Measurements from ENCODE around the gene STAG3. TPM values are rescaled to one million over a fixed set of nuclear protein-coding genes. Genes with fewer than 3 reads are reported as not detected.
A peak's percentile ranks its signal among the peaks of the same experiment; 100 is the strongest.
"Not testable (repeated sequence)": the region's sequence is repeated elsewhere in the genome, so short reads cannot be mapped to it uniquely, and the experiment has no call there.

Gene STAG3, protein sequence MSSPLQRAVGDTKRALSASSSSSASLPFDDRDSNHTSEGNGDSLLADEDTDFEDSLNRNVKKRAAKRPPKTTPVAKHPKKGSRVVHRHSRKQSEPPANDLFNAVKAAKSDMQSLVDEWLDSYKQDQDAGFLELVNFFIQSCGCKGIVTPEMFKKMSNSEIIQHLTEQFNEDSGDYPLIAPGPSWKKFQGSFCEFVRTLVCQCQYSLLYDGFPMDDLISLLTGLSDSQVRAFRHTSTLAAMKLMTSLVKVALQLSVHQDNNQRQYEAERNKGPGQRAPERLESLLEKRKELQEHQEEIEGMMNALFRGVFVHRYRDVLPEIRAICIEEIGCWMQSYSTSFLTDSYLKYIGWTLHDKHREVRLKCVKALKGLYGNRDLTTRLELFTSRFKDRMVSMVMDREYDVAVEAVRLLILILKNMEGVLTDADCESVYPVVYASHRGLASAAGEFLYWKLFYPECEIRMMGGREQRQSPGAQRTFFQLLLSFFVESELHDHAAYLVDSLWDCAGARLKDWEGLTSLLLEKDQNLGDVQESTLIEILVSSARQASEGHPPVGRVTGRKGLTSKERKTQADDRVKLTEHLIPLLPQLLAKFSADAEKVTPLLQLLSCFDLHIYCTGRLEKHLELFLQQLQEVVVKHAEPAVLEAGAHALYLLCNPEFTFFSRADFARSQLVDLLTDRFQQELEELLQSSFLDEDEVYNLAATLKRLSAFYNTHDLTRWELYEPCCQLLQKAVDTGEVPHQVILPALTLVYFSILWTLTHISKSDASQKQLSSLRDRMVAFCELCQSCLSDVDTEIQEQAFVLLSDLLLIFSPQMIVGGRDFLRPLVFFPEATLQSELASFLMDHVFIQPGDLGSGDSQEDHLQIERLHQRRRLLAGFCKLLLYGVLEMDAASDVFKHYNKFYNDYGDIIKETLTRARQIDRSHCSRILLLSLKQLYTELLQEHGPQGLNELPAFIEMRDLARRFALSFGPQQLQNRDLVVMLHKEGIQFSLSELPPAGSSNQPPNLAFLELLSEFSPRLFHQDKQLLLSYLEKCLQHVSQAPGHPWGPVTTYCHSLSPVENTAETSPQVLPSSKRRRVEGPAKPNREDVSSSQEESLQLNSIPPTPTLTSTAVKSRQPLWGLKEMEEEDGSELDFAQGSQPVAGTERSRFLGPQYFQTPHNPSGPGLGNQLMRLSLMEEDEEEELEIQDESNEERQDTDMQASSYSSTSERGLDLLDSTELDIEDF
- 100 to 1,000 TPM in 5 of 6 donors, 10 to 100 TPM in 1; 97.1 to 221 (median 129) TPM for polyA plus RNA-seq (ENCODE audit: low read depth in 6 of 6)

GRCh38 chr7:100177045-100178001, at the start of gene STAG3, which contains the start of gene GPC2:
Gene STAG3, plus strand, starts transcription at chr7:100177918. Its CDS starts 2,639 bp downstream, at chr7:100180557.
Gene GPC2, minus strand, starts transcription at chr7:100177381. Its CDS starts 182 bp downstream, at chr7:100177199.
- Mint-ChIP-seq H3K4me3 (peak within 1 kb of the TSS; percentile 73 to 94 (median 87)), H3K27ac (peak within 1 kb of the TSS; percentile 24 to 90 (median 43)), H3K36me3 (no peaks in the 10 kb centered on the region), H3K9me3 (peaks cover 0 to 1% (median 0%) of the 10 kb centered on the region in 7 donors), H3K4me1 (peaks cover 22 to 41% (median 30%) of the 10 kb centered on the region in 3 donors), H3K27me3 (no peaks in the 10 kb centered on the region)
- ATAC-seq (ENCODE audit: low read depth in 2 of 2) (peak; percentile 88), DNase-seq (peak; percentile 97)

DNA sequence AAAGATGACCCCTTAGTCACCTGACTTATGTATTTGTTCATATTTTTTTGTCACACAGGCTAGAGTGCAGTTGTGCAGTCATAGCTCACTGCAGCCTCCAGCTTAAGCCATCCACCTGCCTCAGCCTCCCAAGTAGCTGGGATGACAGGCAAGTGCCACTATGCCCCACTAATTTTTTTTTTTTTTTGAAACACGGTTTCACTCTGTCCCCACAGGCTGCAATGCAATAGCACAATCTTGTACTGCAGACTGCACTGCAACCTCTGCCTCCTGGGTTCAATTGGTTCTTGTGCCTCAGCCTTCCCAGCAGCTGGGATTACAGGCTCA, 49.1 kb upstream of the STAG3 start:
- peak overlapping the region; percentile 63 to 100 (median 88) for H3K4me3 Mint-ChIP-seq
- DNase-seq = no peak
- H3K27ac Mint-ChIP-seq = peak overlapping the region in 2 of 6 donors; percentile 36 to 74
- H3K36me3 Mint-ChIP-seq = no peaks in the 10 kb centered on the region
- no peak for ATAC-seq (ENCODE audit: low read depth in 2 of 2)
- H3K27me3 Mint-ChIP-seq = no peaks in the 10 kb centered on the region
- H3K4me1 Mint-ChIP-seq = peaks cover 20 to 59% (median 55%) of the 10 kb centered on the region in 3 donors
- H3K9me3 Mint-ChIP-seq = no peaks in the 10 kb centered on the region

- H3K4me3 Mint-ChIP-seq = peak overlapping the region in 1 of 8 donors; percentile 100
These were observed 47.5 kb upstream of the STAG3 start for GRCh38 chr7:100130220-100130607.

GRCh38 chr7:100130608-100131453, 46.9 kb upstream of the STAG3 start:
- Mint-ChIP-seq H3K9me3 (no peaks in the 10 kb centered on the region), H3K4me1 (peaks cover 15 to 38% (median 38%) of the 10 kb centered on the region in 3 donors), H3K27ac (peak overlapping the region in 1 of 6 donors; percentile 84), H3K27me3 (no peaks in the 10 kb centered on the region), H3K36me3 (no peaks in the 10 kb centered on the region), H3K4me3 (peak overlapping the region in 2 of 8 donors; percentile 48 to 73)
- DNase-seq (peak; percentile 77), ATAC-seq (ENCODE audit: low read depth in 2 of 2) (no peak)

More at GRCh38 chr7:100130220-100130607, 47.5 kb upstream of the STAG3 start:
- not testable (repeated sequence) for H3K27me3 Mint-ChIP-seq; H3K36me3 Mint-ChIP-seq; H3K27ac Mint-ChIP-seq; H3K9me3 Mint-ChIP-seq; DNase-seq; ATAC-seq (ENCODE audit: low read depth in 2 of 2)
- peaks cover 15 to 44% (median 44%) of the 10 kb centered on the region in 3 donors for H3K4me1 Mint-ChIP-seq

- Mint-ChIP-seq H3K4me3 (peak overlapping the region in 1 of 8 donors; percentile 51), H3K27ac (peak overlapping the region in 3 of 6 donors; percentile 67 to 84 (median 81)), H3K4me1 (peaks cover 15 to 25% (median 25%) of the 10 kb centered on the region in 3 donors), H3K36me3 (no peaks in the 10 kb centered on the region), H3K27me3 (no peaks in the 10 kb centered on the region), H3K9me3 (no peaks in the 10 kb centered on the region)
- ATAC-seq (ENCODE audit: low read depth in 2 of 2) (no peak), DNase-seq (no peak)
These were observed 45.6 kb upstream of the STAG3 start for GRCh38 chr7:100132126-100132525.

DNA sequence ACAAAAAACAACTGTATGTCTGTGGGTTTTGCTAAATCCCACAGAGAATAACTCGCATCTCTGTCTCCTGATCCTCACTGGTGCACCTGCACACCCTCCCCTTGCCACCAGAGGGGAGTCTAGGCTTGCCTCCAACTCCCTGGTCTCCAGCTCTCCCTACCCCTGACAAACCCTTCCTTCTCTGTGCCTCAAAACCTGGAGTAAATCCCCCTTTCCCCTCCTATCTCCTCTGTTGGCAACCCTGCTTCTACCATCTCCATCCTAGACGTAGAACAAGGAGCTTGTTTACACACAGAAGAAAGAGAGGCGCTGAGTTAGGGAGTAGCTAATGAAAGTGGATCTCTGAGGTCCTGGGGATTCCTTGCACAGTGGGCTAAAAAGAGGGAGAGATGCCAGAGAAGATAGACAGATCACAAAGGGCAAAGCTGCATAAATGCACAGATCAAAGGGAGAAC, 45.0 kb upstream of the STAG3 start:
- Mint-ChIP-seq H3K9me3 (no peaks in the 10 kb centered on the region), H3K27ac (peak overlapping the region in 4 of 6 donors; percentile 9 to 93 (median 76)), H3K4me3 (peak overlapping the region in 3 of 8 donors; percentile 25 to 51 (median 37)), H3K36me3 (no peaks in the 10 kb centered on the region), H3K4me1 (peaks cover 15 to 30% (median 28%) of the 10 kb centered on the region in 3 donors), H3K27me3 (no peaks in the 10 kb centered on the region)
- ATAC-seq (ENCODE audit: low read depth in 2 of 2) (peak; percentile 79 to 81), DNase-seq (peak; percentile 63)

- Mint-ChIP-seq H3K27me3 (no peaks in the 10 kb centered on the region), H3K4me3 (peak overlapping the region; percentile 7 to 82 (median 54)), H3K4me1 (peaks cover 3 to 30% (median 18%) of the 10 kb centered on the region in 3 donors), H3K36me3 (no peaks in the 10 kb centered on the region), H3K9me3 (no peaks in the 10 kb centered on the region), H3K27ac (peak overlapping the region in 4 of 6 donors; percentile 70 to 96 (median 85))
- ATAC-seq (ENCODE audit: low read depth in 2 of 2) (peak; percentile 77 to 81), DNase-seq (no peak)
These were observed 39.6 kb upstream of the STAG3 start for GRCh38 chr7:100137851-100138760.

- Mint-ChIP-seq H3K9me3 (no peaks in the 10 kb centered on the region), H3K36me3 (no peaks in the 10 kb centered on the region), H3K4me1 (peaks cover 3 to 30% (median 18%) of the 10 kb centered on the region in 3 donors), H3K4me3 (no peak overlapping the region), H3K27me3 (no peaks in the 10 kb centered on the region), H3K27ac (peak overlapping the region in 1 of 6 donors; percentile 58)
- DNase-seq = no peak
- no peak for ATAC-seq (ENCODE audit: low read depth in 2 of 2)
These were observed 36.2 kb upstream of the STAG3 start for GRCh38 chr7:100141555-100141949.

- no peak overlapping the region for H3K27ac Mint-ChIP-seq
- H3K9me3 Mint-ChIP-seq = no peaks in the 10 kb centered on the region
- no peak overlapping the region for H3K4me3 Mint-ChIP-seq
- H3K4me1 Mint-ChIP-seq = peaks cover 3 to 27% (median 17%) of the 10 kb centered on the region in 3 donors
- DNase-seq (no peak), ATAC-seq (ENCODE audit: low read depth in 2 of 2) (no peak)
- no peaks in the 10 kb centered on the region for H3K27me3 Mint-ChIP-seq
- no peaks in the 10 kb centered on the region for H3K36me3 Mint-ChIP-seq
These were observed 35.3 kb upstream of the STAG3 start for GRCh38 chr7:100142461-100142860.

DNA sequence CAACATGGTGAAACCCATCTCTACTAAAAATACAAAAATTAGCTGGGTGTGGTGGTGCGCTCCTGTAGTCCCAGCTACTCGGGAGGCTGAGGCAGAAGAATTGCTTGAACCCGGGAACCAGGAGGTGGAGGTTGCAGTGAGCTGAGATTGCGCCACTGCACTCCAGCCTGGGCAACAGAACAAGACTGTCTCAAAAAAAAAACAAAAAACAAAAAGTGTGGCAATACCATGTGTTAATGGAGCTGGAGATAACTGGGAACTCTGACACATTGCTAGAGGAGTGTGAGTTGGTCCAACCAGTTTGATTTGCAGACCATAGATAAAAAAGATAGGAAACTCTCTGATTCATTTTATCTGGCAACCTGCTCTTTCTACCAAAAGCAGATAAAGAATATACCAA, 31.4 kb upstream of the STAG3 start:
- Mint-ChIP-seq H3K4me3 (peak overlapping the region in 1 of 8 donors; percentile 14), H3K4me1 (peaks cover 18 to 33% (median 23%) of the 10 kb centered on the region in 3 donors)
- H3K27ac Mint-ChIP-seq; H3K36me3 Mint-ChIP-seq; H3K9me3 Mint-ChIP-seq; DNase-seq; H3K27me3 Mint-ChIP-seq; ATAC-seq (ENCODE audit: low read depth in 2 of 2): not testable (repeated sequence)

Measured in naive B cell (primary cell).